ENCODE results near the gene PTPN4. TPM values are rescaled to one million over a fixed set of nuclear protein-coding genes. Genes with fewer than 3 reads are reported as not detected.

The PTPN4 gene
- total and polyA plus RNA-seq, 2 of the 13 experiments (the other 11 are each of a cell fraction or from before 2014, with no cell fraction given), result 20.3 to 34.6 TPM

GRCh38 chr2:120017201-120017600 lies 257.5 kb downstream of the PTPN4 start:
- H4K20me1 ChIP-seq (ENCODE audit: insufficient read depth, low read length), result peaks cover 33% of the 10 kb centered on the region
- peaks cover 0 to 4% of the 10 kb centered on the region in 2 experiments; a peak in 1 of 5 replicates for H3K36me3 ChIP-seq (replicated peaks in 1 of 2; ENCODE audit: control insufficient read depth in 1 of 2, insufficient read depth in 2 of 2, low read length in 2 of 2)
- 73% methylated on average over 2 of the region's 2 CpGs for WGBS (ENCODE audit: low lambda C conversion rate)
- peaks cover 84% of the 10 kb centered on the region for H3K79me2 ChIP-seq (ENCODE audit: insufficient read depth, low read length)
- no peak overlapping the region for H3K9ac ChIP-seq (ENCODE audit: insufficient read depth, low read depth, low read length)
- no peaks in the 10 kb centered on the region for H3K27me3 ChIP-seq (ENCODE audit: control insufficient read depth in 1 of 2, insufficient read depth in 2 of 2, low read length in 2 of 2)
- DNase-seq (ENCODE audit: low spot score) (no peak), ATAC-seq (no peak), FAIRE-seq (no peak)
- POLR2A ChIA-PET, result no interaction called here
- H3K27ac ChIP-seq (ENCODE audit: extremely low read length, insufficient read depth, low read length), result no peak overlapping the region
- peak overlapping the region; percentile 33 for H3K4me2 ChIP-seq (ENCODE audit: low read depth, low read length)
- H3K4me1 ChIP-seq (ENCODE audit: insufficient read depth, low read length), result peaks cover 54% of the 10 kb centered on the region
- no TSS peak for BruUV-seq (replicated peaks)
- H3K4me3 ChIP-seq (replicated peaks in 1 of 3; ENCODE audit: insufficient read depth in 1 of 3, low read depth in 2 of 3, low read length in 3 of 3), result no peak overlapping the region
- CTCF ChIA-PET (ENCODE audit: low intra/inter-chr PET ratio, low total read pairs), result no interaction called here
- intact Hi-C loops (cut with micrococcal nuclease; ENCODE audit: unreplicated experiment), result loop anchor here (2.0 kb wide), 1 partner anchor 20 kb away; no protein-coding TSS in a partner anchor
- no peak for TF ChIP-seq ZSCAN31 (CRISPR knock-in tag; IDR thresholded peaks at IDR 0.05; ENCODE audit: low read depth)
- 0 out of 2 replicates have a peak, but pooled peaks have one; percentile 22 for TF ChIP-seq SAP130 (CRISPR knock-in tag; IDR thresholded peaks at IDR 0.05; ENCODE audit: low read depth)
- no peak for TF ChIP-seq FOXP1 (IDR thresholded peaks at IDR 0.05)
- TF ChIP-seq FOXP1 (CRISPR knock-in tag; IDR thresholded peaks at IDR 0.05), result peak; percentile 16; the same call in 1 of the 2 replicates
- no peak for TF ChIP-seq SOX13 (IDR thresholded peaks at IDR 0.05)
- peak in 1 of 2 experiments; percentile 40; a peak in 1 of 4 replicates for TF ChIP-seq SOX13 (CRISPR knock-in tag; conservative IDR thresholded peaks at IDR 0.05 in 1 of 2, IDR thresholded peaks at IDR 0.05 in 1 of 2)
- no peaks in the 10 kb centered on the region for H3K9me3 ChIP-seq (ENCODE audit: low read length)
- in situ Hi-C loops (cut with HindIII; ENCODE audit: extremely low pct_ligation_motif_present, low pct_unique_long_range_greater_than_20kb), result no loop called here
- no peak overlapping the region for H2AFZ ChIP-seq (ENCODE audit: low read length)

- POLR2A ChIA-PET, result no interaction called here
- H3K9me3 ChIP-seq (ENCODE audit: low read length), result no peaks in the 10 kb centered on the region
- H3K4me2 ChIP-seq (ENCODE audit: low read depth, low read length), result 0 out of 2 replicates have a peak overlapping the region, but pooled peaks have one; percentile 15
- H3K9ac ChIP-seq (ENCODE audit: insufficient read depth, low read depth, low read length), result no peak overlapping the region
- CTCF ChIA-PET (ENCODE audit: low intra/inter-chr PET ratio, low total read pairs), result no interaction called here
- no TSS peak for BruUV-seq (replicated peaks)
- H3K4me3 ChIP-seq (replicated peaks in 1 of 3; ENCODE audit: insufficient read depth in 1 of 3, low read depth in 2 of 3, low read length in 3 of 3), result no peak overlapping the region
- intact Hi-C loops (cut with micrococcal nuclease; ENCODE audit: unreplicated experiment) (no loop called here), in situ Hi-C loops (cut with HindIII; ENCODE audit: extremely low pct_ligation_motif_present, low pct_unique_long_range_greater_than_20kb) (no loop called here)
- H3K4me1 ChIP-seq (ENCODE audit: insufficient read depth, low read length), result peaks cover 54% of the 10 kb centered on the region
- peaks cover 33% of the 10 kb centered on the region for H4K20me1 ChIP-seq (ENCODE audit: insufficient read depth, low read length)
- H2AFZ ChIP-seq (ENCODE audit: low read length), result no peak overlapping the region
- H3K27me3 ChIP-seq (ENCODE audit: control insufficient read depth in 1 of 2, insufficient read depth in 2 of 2, low read length in 2 of 2), result no peaks in the 10 kb centered on the region
- ATAC-seq, result peak; percentile 44; the same call in 1 of the 3 replicates
- peaks cover 93% of the 10 kb centered on the region for H3K79me2 ChIP-seq (ENCODE audit: insufficient read depth, low read length)
- 82% methylated on average over 4 of the region's 4 CpGs for WGBS (ENCODE audit: low lambda C conversion rate)
- no peak overlapping the region for H3K27ac ChIP-seq (ENCODE audit: extremely low read length, insufficient read depth, low read length)
- peaks cover 0 to 4% of the 10 kb centered on the region in 2 experiments; a peak in 1 of 5 replicates for H3K36me3 ChIP-seq (replicated peaks in 1 of 2; ENCODE audit: control insufficient read depth in 1 of 2, insufficient read depth in 2 of 2, low read length in 2 of 2)
- no peak for DNase-seq (ENCODE audit: low spot score)
- no peak for FAIRE-seq
- TF ChIP-seq GABPA (IDR thresholded peaks at IDR 0.05; ENCODE audit: low read depth, low read length), result no peak
- TF ChIP-seq GABPA (CRISPR knock-in tag; IDR thresholded peaks at IDR 0.05; ENCODE audit: low read depth), result no peak
- TF ChIP-seq GATAD2A (CRISPR knock-in tag; IDR thresholded peaks at IDR 0.05), result peak; percentile 61; the same call in 1 of the 2 replicates
- 0 out of 2 replicates have a peak, but pooled peaks have one; percentile 16 for TF ChIP-seq NR2F6 (IDR thresholded peaks at IDR 0.05)
- peak; percentile 33; the same call in 1 of the 2 replicates for TF ChIP-seq NR2F6 (CRISPR knock-in tag; IDR thresholded peaks at IDR 0.05)
- TF ChIP-seq ZBTB33 (CRISPR knock-in tag; IDR thresholded peaks at IDR 0.05), result 0 out of 2 replicates have a peak, but pooled peaks have one; percentile 64
- no peak for TF ChIP-seq XRCC5 (optimal IDR thresholded peaks at IDR 0.05; ENCODE audit: low read length)
- peak; percentile 80 for TF ChIP-seq CEBPB (IDR thresholded peaks at IDR 0.05; ENCODE audit: borderline replicate concordance, low read depth, low read length)
- TF ChIP-seq ZBTB38 (CRISPR knock-in tag; IDR thresholded peaks at IDR 0.05), result 0 out of 2 replicates have a peak, but pooled peaks have one; percentile 27
- TF ChIP-seq SALL1 (CRISPR knock-in tag; IDR thresholded peaks at IDR 0.05), result peak; percentile 59; the same call in 1 of the 2 replicates
- 0 out of 2 replicates have a peak, but pooled peaks have one; percentile 19 for TF ChIP-seq ZNF460 (CRISPR knock-in tag; IDR thresholded peaks at IDR 0.05; ENCODE audit: borderline replicate concordance)
- no peak for TF ChIP-seq WIZ (CRISPR knock-in tag; IDR thresholded peaks at IDR 0.05)
These were observed 258.8 kb downstream of the PTPN4 start for GRCh38 chr2:120018549-120018948.

Data from HepG2 (cell line).